ENCODE measurements around the gene TBC1D9.

- TF ChIP-seq, protein P1, sequence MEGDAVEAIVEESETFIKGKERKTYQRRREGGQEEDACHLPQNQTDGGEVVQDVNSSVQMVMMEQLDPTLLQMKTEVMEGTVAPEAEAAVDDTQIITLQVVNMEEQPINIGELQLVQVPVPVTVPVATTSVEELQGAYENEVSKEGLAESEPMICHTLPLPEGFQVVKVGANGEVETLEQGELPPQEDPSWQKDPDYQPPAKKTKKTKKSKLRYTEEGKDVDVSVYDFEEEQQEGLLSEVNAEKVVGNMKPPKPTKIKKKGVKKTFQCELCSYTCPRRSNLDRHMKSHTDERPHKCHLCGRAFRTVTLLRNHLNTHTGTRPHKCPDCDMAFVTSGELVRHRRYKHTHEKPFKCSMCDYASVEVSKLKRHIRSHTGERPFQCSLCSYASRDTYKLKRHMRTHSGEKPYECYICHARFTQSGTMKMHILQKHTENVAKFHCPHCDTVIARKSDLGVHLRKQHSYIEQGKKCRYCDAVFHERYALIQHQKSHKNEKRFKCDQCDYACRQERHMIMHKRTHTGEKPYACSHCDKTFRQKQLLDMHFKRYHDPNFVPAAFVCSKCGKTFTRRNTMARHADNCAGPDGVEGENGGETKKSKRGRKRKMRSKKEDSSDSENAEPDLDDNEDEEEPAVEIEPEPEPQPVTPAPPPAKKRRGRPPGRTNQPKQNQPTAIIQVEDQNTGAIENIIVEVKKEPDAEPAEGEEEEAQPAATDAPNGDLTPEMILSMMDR (conservative IDR thresholded peaks at IDR 0.05 in 1 of 2, IDR thresholded peaks at IDR 0.05 in 1 of 2; ENCODE audit: extremely low read depth in 1 of 2, insufficient read depth in 1 of 2, low read depth in 1 of 2, low read length in 2 of 2) = no peak
- TF ChIP-seq EZH2 (IDR thresholded peaks at IDR 0.05; ENCODE audit: borderline replicate concordance, low read length) = no peak
These were observed 184.6 kb downstream of the TBC1D9 start for GRCh38 chr4:140571620-140572019.
